H1 (cell line): ENCODE results near the gene ASAP2. TPM values are rescaled to one million over a fixed set of nuclear protein-coding genes. Genes with fewer than 3 reads are reported as not detected.

Experiments used
- CTCF ChIA-PET: fragments of 300-600 bp; sonication (Branson Sonifier 250); formaldehyde crosslinking; loops from one replicate; lab custom pipeline; 2021; ENCODE audit not compliant: partially characterized antibody; lab: Charles Lee
- POLR2A ChIA-PET: fragments of 300-600 bp; sonication (Branson Sonifier 250); formaldehyde crosslinking; loops from one replicate; lab custom pipeline; 2021; ENCODE audit warnings: inconsistent platforms; ENCODE audit not compliant: partially characterized antibody; lab: Charles Lee
- DNase-seq, 2 experiments: peaks; one replicate each; pipeline versions ENCODE4 v3.0.0 to v3.0.0-alpha.2; 2010 to 2022; ENCODE audit warnings: low spot score in 2 of 2, low read depth in 1 of 2, mixed read lengths in 1 of 2
- FAIRE-seq: peaks from 2 replicates; lab custom pipeline; 2011; peaks lifted over from hg19 to GRCh38; lab: Jason Lieb, UNC
- H2AFZ ChIP-seq: 2 replicates; pipeline ENCODE4 v1.8.1; 2012; ENCODE audit warnings: low read length, inconsistent platforms
- H2AK5ac ChIP-seq: 2 replicates; pipeline ENCODE4 v1.6.1; 2013; ENCODE audit warnings: low read depth, low read length
- H2BK120ac ChIP-seq: replicated peaks from 2 replicates; pipeline ENCODE3; 2013; ENCODE audit warnings: low read depth, low read length, inconsistent platforms
- H2BK12ac ChIP-seq: 2 replicates; pipeline ENCODE4 v1.6.1; 2013; ENCODE audit warnings: low read depth, low read length
- H2BK15ac ChIP-seq: 2 replicates; pipeline ENCODE4 v1.6.1; 2013; ENCODE audit warnings: low read length
- H2BK20ac ChIP-seq: 2 replicates; pipeline ENCODE4 v1.6.1; 2013; ENCODE audit warnings: low read length
- H2BK5ac ChIP-seq: 2 replicates; pipeline ENCODE4 v1.6.1; 2013; ENCODE audit warnings: low read depth, low read length
- H3K14ac ChIP-seq: 2 replicates; pipeline ENCODE4 v1.6.1; 2013; ENCODE audit warnings: inconsistent platforms; ENCODE audit not compliant: insufficient read length
- H3K18ac ChIP-seq: 2 replicates; pipeline ENCODE4 v1.6.1; 2013; ENCODE audit warnings: low read length; ENCODE audit errors: extremely low read depth
- H3K23ac ChIP-seq: 2 replicates; pipeline ENCODE4 v1.6.1; 2013; ENCODE audit warnings: inconsistent platforms; ENCODE audit not compliant: insufficient read length
- H3K23me2 ChIP-seq: 2 replicates; pipeline ENCODE4 v1.6.1; 2013; ENCODE audit warnings: low read depth, low read length
- H3K27ac ChIP-seq: 2 replicates; pipeline ENCODE4 v1.6.1; 2011; ENCODE audit warnings: low read depth, low read length, inconsistent platforms
- H3K27me3 ChIP-seq, 4 experiments: replicated peaks in 1 of 4; 1 replicate in 1 of 4; 2 replicates in 3 of 4; pipeline versions ENCODE4 v1.6.1 to v1.8.1; 2011 to 2013; ENCODE audit warnings: low read length in 3 of 4, mild to moderate bottlenecking in 3 of 4, inconsistent platforms in 2 of 4, mixed read lengths in 2 of 4, moderate library complexity in 1 of 4; ENCODE audit not compliant: control insufficient read depth in 3 of 4, insufficient read depth in 3 of 4; ENCODE audit errors: extremely low read depth in 1 of 4
- H3K36me3 ChIP-seq, 4 experiments: 2 replicates each; pipeline versions ENCODE4 v1.6.1 to v1.8.1; 2011 to 2013; ENCODE audit warnings: mild to moderate bottlenecking in 4 of 4, low read length in 3 of 4, moderate library complexity in 2 of 4, control low read depth in 1 of 4, inconsistent platforms in 1 of 4; ENCODE audit not compliant: insufficient read depth in 4 of 4, control insufficient read depth in 2 of 4
- H3K4ac ChIP-seq: replicated peaks from 2 replicates; pipeline ENCODE3; 2013; ENCODE audit warnings: low read length, low read depth, mixed read lengths, inconsistent platforms; ENCODE audit not compliant: insufficient read length
- H3K4me1 ChIP-seq, 4 experiments: replicated peaks in 1 of 4; 1 replicate in 1 of 4; 2 replicates in 3 of 4; pipeline versions ENCODE4 v1.6.1 to v1.8.1; 2011 to 2013; ENCODE audit warnings: low read length in 3 of 4, inconsistent platforms in 2 of 4, mixed read lengths in 1 of 4; ENCODE audit not compliant: insufficient read depth in 4 of 4, control insufficient read depth in 3 of 4
- H3K4me2 ChIP-seq, 2 experiments: 2 replicates each; pipeline versions ENCODE4 v1.6.1 to v1.8.1; 2011 to 2013; ENCODE audit warnings: low read depth in 2 of 2, low read length in 2 of 2, control low read depth in 1 of 2, inconsistent platforms in 1 of 2, mild to moderate bottlenecking in 1 of 2; ENCODE audit not compliant: insufficient read depth in 1 of 2
- H3K4me3 ChIP-seq, 4 experiments: fragments of 200-600, 300-600 bp in 1 of 4; sonication (generic), shearing (Covaris generic), sonication (Bioruptor Twin) in 1 of 4; 2 replicates each; pipeline versions ENCODE4 v1.5.1 to v1.8.1; 2011 to 2016; ENCODE audit warnings: low read length in 4 of 4, low read depth in 3 of 4, control low read depth in 2 of 4, inconsistent platforms in 2 of 4, mild to moderate bottlenecking in 2 of 4, mixed read lengths in 1 of 4, moderate library complexity in 1 of 4; ENCODE audit not compliant: insufficient read depth in 2 of 4; ENCODE audit errors: extremely low read depth in 1 of 4
- H3K56ac ChIP-seq: replicated peaks from 2 replicates; pipeline ENCODE3; 2013; ENCODE audit warnings: low read depth, mild to moderate bottlenecking, mixed read lengths, low read length, inconsistent platforms; ENCODE audit not compliant: insufficient read length
- H3K79me1 ChIP-seq: 2 replicates; pipeline ENCODE4 v1.6.1; 2013; ENCODE audit warnings: low read depth, low read length, control low read depth
- H3K79me2 ChIP-seq, 2 experiments: 2 replicates each; pipeline versions ENCODE4 v1.6.1 to v1.8.1; 2012 to 2013; ENCODE audit warnings: low read length in 2 of 2, mild to moderate bottlenecking in 2 of 2, inconsistent platforms in 1 of 2; ENCODE audit not compliant: insufficient read depth in 2 of 2, control insufficient read depth in 1 of 2
- H3K9ac ChIP-seq, 4 experiments: replicated peaks in 1 of 4; 1 replicate in 1 of 4; 2 replicates in 3 of 4; pipeline versions ENCODE4 v1.6.1 to v1.8.1; 2011 to 2013; ENCODE audit warnings: low read depth in 3 of 4, low read length in 3 of 4, control low read depth in 2 of 4, mild to moderate bottlenecking in 2 of 4, moderate library complexity in 2 of 4, inconsistent platforms in 1 of 4; ENCODE audit errors: extremely low read depth in 1 of 4
- H3K9me3 ChIP-seq, 2 experiments: 2 replicates each; pipeline versions ENCODE4 v1.6.1 to v1.8.1; 2012 to 2013; ENCODE audit warnings: mild to moderate bottlenecking in 2 of 2, moderate library complexity in 2 of 2, control low read depth in 1 of 2, inconsistent platforms in 1 of 2, low read depth in 1 of 2, low read length in 1 of 2, mixed read lengths in 1 of 2; ENCODE audit not compliant: insufficient read depth in 2 of 2
- H4K20me1 ChIP-seq, 2 experiments: replicated peaks in 1 of 2; 2 replicates each; pipeline versions ENCODE3 to v1.8.1; 2011 to 2013; ENCODE audit warnings: inconsistent platforms in 2 of 2, low read length in 2 of 2, mild to moderate bottlenecking in 1 of 2; ENCODE audit not compliant: insufficient read depth in 2 of 2, control insufficient read depth in 1 of 2
- H4K5ac ChIP-seq: 2 replicates; pipeline ENCODE4 v1.6.1; 2013; ENCODE audit warnings: low read length, low read depth, mixed read lengths, inconsistent platforms; ENCODE audit not compliant: insufficient read length
- H4K8ac ChIP-seq: 2 replicates; pipeline ENCODE4 v1.8.0; 2013; ENCODE audit warnings: mild to moderate bottlenecking, moderate library complexity, low read length, inconsistent platforms; ENCODE audit not compliant: insufficient read depth; ENCODE audit errors: extremely low read depth
- H4K91ac ChIP-seq: replicated peaks from 2 replicates; pipeline ENCODE3; 2013; ENCODE audit warnings: low read length, mixed read lengths, inconsistent platforms; ENCODE audit not compliant: insufficient read length
- BRCA1 ChIP-seq: IDR thresholded peaks from 2 replicates; pipeline ENCODE4 v1.6.1; 2012; ENCODE audit warnings: low read depth, low read length, improper control_type of control experiment
- EZH2 ChIP-seq: fragments of 200-600 bp; sonication (generic); IDR thresholded peaks from 2 replicates; pipeline ENCODE4 v1.7.1; 2012; ENCODE audit warnings: low read depth, mild to moderate bottlenecking, moderate library complexity, low read length, inconsistent platforms; ENCODE audit not compliant: severe bottlenecking
- KDM4A ChIP-seq: IDR thresholded peaks from one replicate; pipeline ENCODE4 v1.7.1; 2012; ENCODE audit warnings: low read depth, mild to moderate bottlenecking, moderate library complexity, low read length, inconsistent platforms; ENCODE audit not compliant: severe bottlenecking
- KDM5A ChIP-seq: fragments of 200-600 bp; IDR thresholded peaks from 2 replicates; pipeline ENCODE4 v1.7.1; 2012; ENCODE audit warnings: mild to moderate bottlenecking, low read length, inconsistent platforms, mixed read lengths
- RXRA ChIP-seq: IDR thresholded peaks from 2 replicates; pipeline ENCODE4 v1.6.1; 2011; ENCODE audit warnings: low read depth, mild to moderate bottlenecking, low read length, moderate library complexity; ENCODE audit not compliant: insufficient read depth
- TCF12 ChIP-seq: IDR thresholded peaks from 2 replicates; pipeline ENCODE4 v1.6.1; 2011; ENCODE audit warnings: low read depth, mild to moderate bottlenecking, low read length
- WGBS, 2 experiments: shearing (Covaris generic) in 1 of 2; methylation state at CpG; one replicate each; pipeline versions ENCODE4 v1.1.6 to v1.1.7; 2013 to 2015; ENCODE audit warnings: low lambda C conversion rate in 2 of 2, mixed read lengths in 2 of 2, inconsistent platforms in 1 of 2, low coverage in 1 of 2, missing lambda C conversion rate in 1 of 2; ENCODE audit not compliant: insufficient replicate concordance in 2 of 2, insufficient coverage in 1 of 2, insufficient read length in 1 of 2; ENCODE audit errors: extremely low coverage in 1 of 2, missing lambda C conversion rate in 1 of 2; 5-methylcytosine and 5-hydroxymethylcytosine counted together
- polyA plus RNA-seq, 7 experiments: library from polyadenylated mRNA; depleted of rRNA in 3 of 7; stranded (reverse) in 5 of 7; unstranded in 2 of 7; fragments of >200 nt in 5 of 7; fragments of 200-250 nt in 2 of 7; gene quantifications; 1 replicate in 5 of 7; 2 replicates in 1 of 7; 4 replicates in 1 of 7; pipeline versions ENCODE4 v1.2.1 to v1.2.3, GENCODE V29; 2011 to 2013; ENCODE audit warnings: missing spikeins in 2 of 7, mixed read lengths in 2 of 7
- total RNA-seq: library from RNA; stranded (reverse); fragmentation: NEBNext Ultra II Directional; extraction: Animal tissue kit (Norgen Biotek cat#: 25700); gene quantifications from 2 replicates; pipeline ENCODE4 v1.2.1, GENCODE V29; 2021

The ASAP2 gene
- total and polyA plus RNA-seq, 2 of the 8 experiments (the other 6 are each of a cell fraction or from before 2014, with no cell fraction given) = 10.2 to 18.7 TPM

DNA sequence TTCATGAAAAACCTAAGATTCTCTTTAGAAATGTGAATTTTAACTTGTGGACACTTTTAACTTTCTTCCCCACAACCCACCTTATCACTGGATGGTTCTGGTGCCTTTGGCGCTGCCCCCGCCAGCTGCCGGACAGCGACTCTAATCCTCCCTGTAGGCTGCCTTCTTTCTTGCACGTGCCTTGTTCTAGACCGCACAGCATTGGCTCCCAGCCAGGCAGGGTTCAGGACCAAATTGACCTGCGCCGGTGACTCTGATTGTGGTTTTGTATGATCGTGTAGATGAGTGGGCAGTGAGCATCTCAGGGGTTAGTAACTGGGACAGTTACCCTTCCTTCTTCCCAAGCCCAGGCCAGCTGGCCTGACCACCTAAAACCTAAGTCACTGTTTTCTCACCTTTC lies 106.8 kb downstream of the ASAP2 start:
- Histone ChIP-seq H3K9me3 (no peaks in the 10 kb centered on the region), H4K8ac (no peak overlapping the region), H2BK15ac (no peak overlapping the region), H3K4me3 (no peak overlapping the region), H4K5ac (no peak overlapping the region), H3K14ac (no peak overlapping the region), H2BK20ac (no peak overlapping the region), H3K4ac (no peak overlapping the region), H2BK5ac (no peak overlapping the region), H2BK120ac (no peak overlapping the region), H3K18ac (no peak overlapping the region), H3K79me1 (peaks cover 4% of the 10 kb centered on the region), H3K56ac (no peak overlapping the region), H2AFZ (no peak overlapping the region), H3K4me1 (peaks cover 0 to 3% (median 1%) of the 10 kb centered on the region in 4 experiments; a peak in 2 of 7 replicates), H3K27me3 (no peaks in the 10 kb centered on the region), H2AK5ac (no peak overlapping the region), H4K20me1 (peaks cover 0 to 6% of the 10 kb centered on the region in 2 experiments), H3K9ac (no peak overlapping the region), H3K27ac (no peak overlapping the region), H2BK12ac (no peak overlapping the region), H4K91ac (no peak overlapping the region), H3K23ac (no peak overlapping the region), H3K23me2 (peaks cover 12% of the 10 kb centered on the region; the same call in 1 of the 2 replicates), H3K36me3 (no peaks in the 10 kb centered on the region; a peak in 1 of 8 replicates), H3K79me2 (peaks cover 0 to 1% of the 10 kb centered on the region in 2 experiments; a peak in 2 of 4 replicates), H3K4me2 (no peak overlapping the region)
- WGBS, 2 experiments = 84% methylated on average over 9 of the region's 9 CpGs; no CpG with 5 or more reads in 1 of the 2 experiments
- TF ChIP-seq KDM4A (no peak), BRCA1 (no peak), TCF12 (no peak), RXRA (no peak), EZH2 (no peak), KDM5A (no peak)
- DNase-seq = no peak
- CTCF ChIA-PET = no interaction called here
- POLR2A ChIA-PET = no interaction called here
- FAIRE-seq = no peak
